Fibroblast of gingiva (primary cell): ENCODE measurements around the gene JADE2.
A peak's percentile ranks its signal among the peaks of the same experiment; 100 is the strongest.

Experiments used
- DNase-seq: peaks from one replicate; pipeline ENCODE4 v3.0.0-alpha.2; 2011; ENCODE audit warnings: low read depth

Gene JADE2

GRCh38 chr5:134570365-134570758, 44.9 kb downstream of the JADE2 start:
- no peak for DNase-seq

GRCh38 chr5:134570886-134571285, 45.4 kb downstream of the JADE2 start:
- DNase-seq, result no peak

GRCh38 chr5:134571693-134572405, 46.4 kb downstream of the JADE2 start:
- no peak for DNase-seq

GRCh38 chr5:134572811-134573210, 47.3 kb downstream of the JADE2 start:
- DNase-seq, result no peak

GRCh38 chr5:134574521-134574920, 49.1 kb downstream of the JADE2 start:
- DNase-seq, result peak; percentile 63

GRCh38 chr5:134575316-134575715, 49.8 kb downstream of the JADE2 start:
- DNase-seq, result no peak

GRCh38 chr5:134576386-134577021, 51.0 kb downstream of the JADE2 start:
- DNase-seq, result no peak

- DNase-seq, result peak; percentile 50
Measured at GRCh38 chr5:134577022-134577795, 51.7 kb downstream of the JADE2 start.

GRCh38 chr5:134577796-134578577, 52.5 kb downstream of the JADE2 start:
- DNase-seq, result peak; percentile 68

- no peak for DNase-seq
Measured at GRCh38 chr5:134578578-134579283, 53.3 kb downstream of the JADE2 start.

- DNase-seq, result no peak
Measured at GRCh38 chr5:134579284-134579771, 53.9 kb downstream of the JADE2 start.

- DNase-seq, result no peak
Measured at GRCh38 chr5:134580001-134580460, 54.6 kb downstream of the JADE2 start.

- DNase-seq, result peak; percentile 18
Measured at GRCh38 chr5:134581241-134581981, 55.9 kb downstream of the JADE2 start.

- DNase-seq, result peak; percentile 45
Measured at GRCh38 chr5:134582281-134582680, 56.8 kb downstream of the JADE2 start.

GRCh38 chr5:134582941-134583340, 57.5 kb downstream of the JADE2 start:
- DNase-seq, result no peak

GRCh38 chr5:134583766-134584165, 58.3 kb downstream of the JADE2 start:
- DNase-seq, result no peak

GRCh38 chr5:134584662-134585061, 59.2 kb downstream of the JADE2 start:
- no peak for DNase-seq

GRCh38 chr5:134585966-134586365, 60.5 kb downstream of the JADE2 start:
- DNase-seq, result no peak

- DNase-seq, result peak; percentile 65
Measured at GRCh38 chr5:134586866-134587524, 61.5 kb downstream of the JADE2 start.
